Stomach smooth muscle (tissue), 2 donors: ENCODE measurements around the gene MKRN2.

Experiments
- H3K27ac ChIP-seq: one replicate; pipeline ENCODE4 v1.7.0; 2013; ENCODE audit warnings: mild to moderate bottlenecking, low read length, inconsistent platforms
- H3K27me3 ChIP-seq, 2 donors: one replicate each; pipeline ENCODE4 v1.7.0; 2013; ENCODE audit warnings: low read length in 2 of 2; ENCODE audit not compliant: insufficient read depth in 2 of 2, control insufficient read depth in 1 of 2
- H3K36me3 ChIP-seq, 2 donors: one replicate each; pipeline ENCODE4 v1.7.0; 2013; ENCODE audit warnings: low read length in 2 of 2; ENCODE audit not compliant: control insufficient read depth in 2 of 2, insufficient read depth in 2 of 2
- H3K4me1 ChIP-seq: one replicate; pipeline ENCODE4 v1.7.0; 2013; ENCODE audit warnings: low read length; ENCODE audit not compliant: control insufficient read depth, insufficient read depth
- H3K4me3 ChIP-seq, 2 donors: one replicate each; pipeline ENCODE4 v1.7.0; 2013; ENCODE audit warnings: low read length in 2 of 2
- H3K9ac ChIP-seq, 2 donors: one replicate each; pipeline ENCODE4 v1.7.0; 2013; ENCODE audit warnings: low read length in 2 of 2, mild to moderate bottlenecking in 1 of 2
- H3K9me3 ChIP-seq, 2 donors: one replicate each; pipeline ENCODE4 v1.7.0; 2013; ENCODE audit warnings: low read length in 2 of 2; ENCODE audit not compliant: control insufficient read depth in 2 of 2
- donor health status: healthy.
- donor health status: Pancreatic carcinoma.

Gene MKRN2

GRCh38 chr3:12556690-12557472 lies at the start of gene MKRN2:
MKRN2 (plus strand) TSS chr3:12557087; CDS start chr3:12557151, 64 bp downstream.
- peak within 1 kb of the TSS; percentile 92 for H3K27ac ChIP-seq
- H3K36me3 ChIP-seq: no peaks in the 10 kb centered on the region
- H3K4me3 ChIP-seq: peak within 1 kb of the TSS; percentile 64 to 92
- no peaks in the 10 kb centered on the region for H3K9me3 ChIP-seq
- H3K4me1 ChIP-seq: peaks cover 27% of the 10 kb centered on the region
- peak within 1 kb of the TSS; percentile 90 to 92 for H3K9ac ChIP-seq
- peaks cover 0 to 11% of the 10 kb centered on the region in 2 donors for H3K27me3 ChIP-seq

GRCh38 chr3:12507591-12508281 lies 49.2 kb upstream of the MKRN2 start:
- Histone ChIP-seq H3K36me3 (peaks cover 12 to 20% of the 10 kb centered on the region in 2 donors), H3K9ac (peak overlapping the region in 1 of 2 donors; percentile 42), H3K4me3 (peak overlapping the region in 1 of 2 donors; percentile 15), H3K27ac (peak overlapping the region; percentile 60), H3K9me3 (no peaks in the 10 kb centered on the region), H3K27me3 (no peaks in the 10 kb centered on the region), H3K4me1 (peaks cover 8% of the 10 kb centered on the region)

GRCh38 chr3:12508291-12508700 lies 48.6 kb upstream of the MKRN2 start:
- no peaks in the 10 kb centered on the region for H3K27me3 ChIP-seq
- H3K4me1 ChIP-seq: peaks cover 8% of the 10 kb centered on the region
- peaks cover 9 to 17% of the 10 kb centered on the region in 2 donors for H3K36me3 ChIP-seq
- peak overlapping the region; percentile 60 for H3K27ac ChIP-seq
- H3K9ac ChIP-seq: peak overlapping the region in 1 of 2 donors; percentile 5
- H3K9me3 ChIP-seq: no peaks in the 10 kb centered on the region
- peak overlapping the region in 1 of 2 donors; percentile 15 for H3K4me3 ChIP-seq

GRCh38 chr3:12509466-12509865 lies 47.4 kb upstream of the MKRN2 start:
- H3K4me1 ChIP-seq: peaks cover 8% of the 10 kb centered on the region
- H3K27me3 ChIP-seq: no peaks in the 10 kb centered on the region
- H3K9me3 ChIP-seq: no peaks in the 10 kb centered on the region
- H3K4me3 ChIP-seq: no peak overlapping the region
- H3K9ac ChIP-seq: no peak overlapping the region
- H3K36me3 ChIP-seq: peaks cover 0 to 11% of the 10 kb centered on the region in 2 donors
- no peak overlapping the region for H3K27ac ChIP-seq

- Histone ChIP-seq H3K4me1 (peaks cover 8% of the 10 kb centered on the region), H3K4me3 (no peak overlapping the region), H3K27ac (no peak overlapping the region), H3K27me3 (no peaks in the 10 kb centered on the region), H3K36me3 (peaks cover 0 to 11% of the 10 kb centered on the region in 2 donors), H3K9me3 (no peaks in the 10 kb centered on the region), H3K9ac (no peak overlapping the region)
Observed at GRCh38 chr3:12512534-12513118, 44.3 kb upstream of the MKRN2 start.

GRCh38 chr3:12513694-12514446 lies 43.0 kb upstream of the MKRN2 start:
- Histone ChIP-seq H3K4me1 (no peaks in the 10 kb centered on the region), H3K36me3 (peaks cover 0 to 11% of the 10 kb centered on the region in 2 donors), H3K4me3 (no peak overlapping the region), H3K27me3 (no peaks in the 10 kb centered on the region), H3K27ac (no peak overlapping the region), H3K9ac (no peak overlapping the region), H3K9me3 (no peaks in the 10 kb centered on the region)

- Histone ChIP-seq H3K27ac (no peak overlapping the region), H3K27me3 (no peaks in the 10 kb centered on the region), H3K9me3 (no peaks in the 10 kb centered on the region), H3K36me3 (peaks cover 0 to 12% of the 10 kb centered on the region in 2 donors), H3K4me1 (no peaks in the 10 kb centered on the region), H3K4me3 (no peak overlapping the region), H3K9ac (no peak overlapping the region)
Observed at GRCh38 chr3:12515631-12516030, 41.3 kb upstream of the MKRN2 start.

- peaks cover 7 to 19% of the 10 kb centered on the region in 2 donors for H3K36me3 ChIP-seq
- H3K4me1 ChIP-seq: no peaks in the 10 kb centered on the region
- no peaks in the 10 kb centered on the region for H3K9me3 ChIP-seq
Observed at GRCh38 chr3:12516873-12517272, 40.0 kb upstream of the MKRN2 start.

GRCh38 chr3:12518261-12519028 lies 38.4 kb upstream of the MKRN2 start:
- no peaks in the 10 kb centered on the region for H3K4me1 ChIP-seq
- H3K27ac ChIP-seq: no peak overlapping the region
- no peaks in the 10 kb centered on the region for H3K27me3 ChIP-seq
- no peak overlapping the region for H3K9ac ChIP-seq
- no peaks in the 10 kb centered on the region for H3K9me3 ChIP-seq
- peaks cover 13 to 25% of the 10 kb centered on the region in 2 donors for H3K36me3 ChIP-seq
- H3K4me3 ChIP-seq: no peak overlapping the region

More at GRCh38 chr3:12516873-12517272, 40.0 kb upstream of the MKRN2 start:
- no peak overlapping the region for H3K9ac ChIP-seq
- no peak overlapping the region for H3K4me3 ChIP-seq
- H3K27ac ChIP-seq: no peak overlapping the region
- no peaks in the 10 kb centered on the region for H3K27me3 ChIP-seq
